A549 (cell line): ENCODE measurements around the gene ELAC2. TPM values are rescaled to one million over a fixed set of nuclear protein-coding genes. Genes with fewer than 3 reads are reported as not detected.
"Not testable (repeated sequence)": the region's sequence is repeated elsewhere in the genome, so short reads cannot be mapped to it uniquely, and the experiment has no call there.

ENCODE experiments used
- ATAC-seq, 2 experiments: fragments of 200-7000 bp in 1 of 2; fragments of >200 bp in 1 of 2; cut with Nextera tagmentation in 1 of 2; cut with Tn5 transposase in 1 of 2; 3 replicates each; pipeline versions ENCODE4 v1.8.0 to v1.9.1; 2018 to 2020; ENCODE audit warnings: mild to moderate bottlenecking in 1 of 2, moderate library complexity in 1 of 2
- CTCF ChIA-PET: fragments of 300-600 bp; sonication (Branson Sonifier 250); formaldehyde crosslinking; extraction: SDS; loops from one replicate; lab custom pipeline; 2021; ENCODE audit warnings: antibody characterized with exemption, inconsistent platforms; lab: Yijun Ruan, JAX
- POLR2A ChIA-PET: fragments of 350-600 bp; formaldehyde crosslinking; extraction: SDS; loops from one replicate; lab custom pipeline; 2021; ENCODE audit warnings: antibody characterized with exemption, inconsistent platforms; lab: Yijun Ruan, JAX
- DNase-seq, 2 experiments: peaks; one replicate each; pipeline versions ENCODE4 v3.0.0 to v3.0.0-alpha.2; 2011 to 2016; ENCODE audit warnings: low read depth in 1 of 2, low spot score in 1 of 2
- FAIRE-seq: peaks from 2 replicates; lab custom pipeline; 2011; peaks lifted over from hg19 to GRCh38; lab: Jason Lieb, UNC
- H3K27ac ChIP-seq, 2 experiments: fragments of >200 bp; sonication (Bioruptor Twin); formaldehyde crosslinking; 3 replicates each; pipeline ENCODE4 v1.5.1; 2016 to 2017
- H3K4me1 ChIP-seq: fragments of >200 bp; sonication (Bioruptor Twin); formaldehyde crosslinking; 3 replicates; pipeline ENCODE4 v1.6.1; 2016
- H3K4me2 ChIP-seq: fragments of >200 bp; sonication (Bioruptor Twin); formaldehyde crosslinking; 3 replicates; pipeline ENCODE4 v1.6.1; 2016
- H3K4me3 ChIP-seq: fragments of >200 bp; sonication (Bioruptor Twin); formaldehyde crosslinking; 3 replicates; pipeline ENCODE4 v1.5.1; 2016
- H3K9me3 ChIP-seq: fragments of >200 bp; sonication (Bioruptor Twin); formaldehyde crosslinking; 3 replicates; pipeline ENCODE4 v1.6.1; 2016
- CEBPB ChIP-seq, 2 experiments: fragments of >200 bp in 1 of 2; sonication (Bioruptor Twin) in 1 of 2; formaldehyde crosslinking in 1 of 2; IDR thresholded peaks; 2 replicates each; pipeline ENCODE4 v1.6.1; 2012 to 2016
- CHD2 ChIP-seq: fragments of 150-350 bp; IDR thresholded peaks from 2 replicates; pipeline ENCODE4 v1.6.1; 2014; ENCODE audit warnings: low read length; ENCODE audit not compliant: partially characterized antibody
- EP300 ChIP-seq, 2 experiments: fragments of >200 bp; sonication (Bioruptor Twin); formaldehyde crosslinking; IDR thresholded peaks; 2 replicates in 1 of 2; 3 replicates in 1 of 2; pipeline ENCODE4 v1.6.1; 2016 to 2017
- GATA3 ChIP-seq: IDR thresholded peaks from 2 replicates; pipeline ENCODE4 v1.6.1; 2012; ENCODE audit warnings: borderline replicate concordance
- HDAC2 ChIP-seq: fragments of 200-600 bp; sonication (generic); IDR thresholded peaks from 2 replicates; pipeline ENCODE4 v1.6.1; 2016
- HEYL ChIP-seq: fragments of 250-450 bp; sonication (Bioruptor Pico); IDR thresholded peaks from 2 replicates; pipeline ENCODE4 v1.8.0; 2021; ENCODE audit warnings: mild to moderate bottlenecking, moderate library complexity
- KDM5A ChIP-seq: fragments of 200-600 bp; sonication (generic); IDR thresholded peaks from 2 replicates; pipeline ENCODE4 v1.6.1; 2016; ENCODE audit warnings: antibody characterized with exemption, mild to moderate bottlenecking
- MYC ChIP-seq: IDR thresholded peaks from 2 replicates; pipeline ENCODE4 v1.6.1; 2012; ENCODE audit warnings: mild to moderate bottlenecking, inconsistent platforms, low read length, improper control_type of control experiment, borderline replicate concordance
- NFE2L2 ChIP-seq: fragments of 150-350 bp; conservative IDR thresholded peaks from 2 replicates; pipeline ENCODE4 v1.6.1; 2014; ENCODE audit warnings: low read length
- RFX5 ChIP-seq: fragments of 450-650 bp; IDR thresholded peaks from 2 replicates; pipeline ENCODE4 v1.7.1; 2014; ENCODE audit warnings: antibody characterized with exemption, mild to moderate bottlenecking, moderate library complexity
- SMC3 ChIP-seq: fragments of >200 bp; sonication (Bioruptor Twin); formaldehyde crosslinking; IDR thresholded peaks from 3 replicates; pipeline ENCODE4 v1.6.1; 2018; ENCODE audit warnings: inconsistent platforms
- TFCP2L1 ChIP-seq: fragments of 250-450 bp; sonication (Bioruptor Pico); IDR thresholded peaks from 2 replicates; pipeline ENCODE4 v1.5.0; 2021; ENCODE audit warnings: mild to moderate bottlenecking
- WGBS: methylation state at CpG from one replicate; pipeline ENCODE4 v1.1.6; 2017; ENCODE audit errors: missing lambda C conversion rate; 5-methylcytosine and 5-hydroxymethylcytosine counted together
- polyA plus RNA-seq, 4 experiments: library from polyadenylated mRNA; depleted of rRNA in 3 of 4; stranded (reverse); fragments of >200 nt; fragmentation: RNase III in 1 of 4; extraction: RNeasy Plus Mini Kit Qiagen cat#74134 plus additional on column Dnase treatment in 1 of 4; gene quantifications; 2 replicates in 3 of 4; 3 replicates in 1 of 4; pipeline ENCODE4 v1.2.3, GENCODE V29; 2011 to 2017
- TF ChIP-seq, protein P1 (sequence below): fragments of >200 bp; sonication (Bioruptor Twin); formaldehyde crosslinking; IDR thresholded peaks from 3 replicates; pipeline ENCODE4 v1.5.1; 2016
- TF ChIP-seq, protein P2 (sequence below): fragments of 150-350 bp; IDR thresholded peaks from 2 replicates; pipeline ENCODE4 v1.6.1; 2014; ENCODE audit warnings: low read depth, mild to moderate bottlenecking, low read length
- TF ChIP-seq, protein P3 (sequence below): fragments of >200 bp; sonication (Bioruptor Twin); formaldehyde crosslinking; IDR thresholded peaks from 2 replicates; pipeline ENCODE4 v1.6.1; 2016
- TF ChIP-seq, protein P4 (sequence below): fragments of 200-600 bp; sonication (generic); IDR thresholded peaks from 2 replicates; pipeline ENCODE4 v1.6.1; 2016; ENCODE audit warnings: antibody characterized with exemption, mild to moderate bottlenecking, moderate library complexity

The ELAC2 gene
- polyA plus RNA-seq, 2 of the 4 experiments (the other 2 are of a cell fraction) = 97.9 to 106 TPM

DNA sequence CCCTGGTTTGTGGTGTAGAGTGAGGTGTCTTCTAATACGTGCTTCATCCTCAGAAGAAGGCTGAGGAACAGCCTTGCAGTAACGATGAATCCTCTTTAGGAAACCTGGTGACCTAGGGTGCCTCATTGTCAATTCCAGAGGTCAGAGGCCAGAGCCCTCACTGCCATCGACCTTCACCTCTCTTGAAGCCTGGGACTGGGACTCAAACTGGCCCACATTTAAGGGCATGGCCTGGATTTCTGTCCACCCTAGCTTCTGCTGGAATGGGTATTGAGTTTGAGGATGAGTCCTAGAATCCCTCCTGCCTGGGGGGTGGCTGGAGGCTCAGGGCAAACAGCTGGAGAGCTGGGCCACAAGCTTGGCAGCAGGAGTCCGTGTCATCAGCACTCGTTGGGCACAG, 38.6 kb downstream of the ELAC2 start:
- Histone ChIP-seq H3K4me3 (no peak overlapping the region), H3K4me2 (no peak overlapping the region), H3K4me1 (no peaks in the 10 kb centered on the region; the same call in 2 of the 3 replicates), H3K27ac (no peak overlapping the region), H3K9me3 (no peaks in the 10 kb centered on the region)
- TF ChIP-seq, protein P1, sequence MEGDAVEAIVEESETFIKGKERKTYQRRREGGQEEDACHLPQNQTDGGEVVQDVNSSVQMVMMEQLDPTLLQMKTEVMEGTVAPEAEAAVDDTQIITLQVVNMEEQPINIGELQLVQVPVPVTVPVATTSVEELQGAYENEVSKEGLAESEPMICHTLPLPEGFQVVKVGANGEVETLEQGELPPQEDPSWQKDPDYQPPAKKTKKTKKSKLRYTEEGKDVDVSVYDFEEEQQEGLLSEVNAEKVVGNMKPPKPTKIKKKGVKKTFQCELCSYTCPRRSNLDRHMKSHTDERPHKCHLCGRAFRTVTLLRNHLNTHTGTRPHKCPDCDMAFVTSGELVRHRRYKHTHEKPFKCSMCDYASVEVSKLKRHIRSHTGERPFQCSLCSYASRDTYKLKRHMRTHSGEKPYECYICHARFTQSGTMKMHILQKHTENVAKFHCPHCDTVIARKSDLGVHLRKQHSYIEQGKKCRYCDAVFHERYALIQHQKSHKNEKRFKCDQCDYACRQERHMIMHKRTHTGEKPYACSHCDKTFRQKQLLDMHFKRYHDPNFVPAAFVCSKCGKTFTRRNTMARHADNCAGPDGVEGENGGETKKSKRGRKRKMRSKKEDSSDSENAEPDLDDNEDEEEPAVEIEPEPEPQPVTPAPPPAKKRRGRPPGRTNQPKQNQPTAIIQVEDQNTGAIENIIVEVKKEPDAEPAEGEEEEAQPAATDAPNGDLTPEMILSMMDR = no peak
- TF ChIP-seq GATA3 = no peak
- no peak for DNase-seq
- 63% methylated on average over 5 of the region's 5 CpGs for WGBS
- POLR2A ChIA-PET = no interaction called here
- FAIRE-seq = no peak
- CTCF ChIA-PET = interaction anchor here (0.9 to 1.8 kb wide), 2 partner anchors 50 to 798 kb away, joined by 3 to 5 read pairs; no protein-coding TSS in a partner anchor
- no peak for ATAC-seq

DNA sequence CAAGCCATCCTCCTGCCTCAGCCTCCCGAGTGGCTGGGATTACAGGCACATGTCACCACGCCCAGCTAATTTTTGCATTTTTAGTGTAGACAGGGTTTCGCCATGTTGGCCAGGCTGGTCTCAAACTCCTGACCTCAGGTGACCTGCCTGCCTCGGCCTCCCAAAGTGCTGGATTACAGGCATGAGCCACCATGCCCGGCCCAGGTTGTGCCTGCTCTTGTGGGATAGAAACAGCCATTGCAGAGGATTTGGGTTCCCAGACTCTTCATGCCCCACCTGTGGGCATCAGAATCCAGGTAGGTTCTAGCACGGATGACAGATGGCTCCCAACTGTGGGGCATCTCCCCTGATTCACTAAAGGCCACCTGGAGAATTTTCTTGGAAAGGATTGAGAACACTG, 39.0 kb downstream of the ELAC2 start:
- CTCF ChIA-PET = interaction anchor here (0.7 to 1.8 kb wide), 3 partner anchors 51 to 798 kb away, joined by 3 to 5 read pairs (median 3); no protein-coding TSS in a partner anchor

DNA sequence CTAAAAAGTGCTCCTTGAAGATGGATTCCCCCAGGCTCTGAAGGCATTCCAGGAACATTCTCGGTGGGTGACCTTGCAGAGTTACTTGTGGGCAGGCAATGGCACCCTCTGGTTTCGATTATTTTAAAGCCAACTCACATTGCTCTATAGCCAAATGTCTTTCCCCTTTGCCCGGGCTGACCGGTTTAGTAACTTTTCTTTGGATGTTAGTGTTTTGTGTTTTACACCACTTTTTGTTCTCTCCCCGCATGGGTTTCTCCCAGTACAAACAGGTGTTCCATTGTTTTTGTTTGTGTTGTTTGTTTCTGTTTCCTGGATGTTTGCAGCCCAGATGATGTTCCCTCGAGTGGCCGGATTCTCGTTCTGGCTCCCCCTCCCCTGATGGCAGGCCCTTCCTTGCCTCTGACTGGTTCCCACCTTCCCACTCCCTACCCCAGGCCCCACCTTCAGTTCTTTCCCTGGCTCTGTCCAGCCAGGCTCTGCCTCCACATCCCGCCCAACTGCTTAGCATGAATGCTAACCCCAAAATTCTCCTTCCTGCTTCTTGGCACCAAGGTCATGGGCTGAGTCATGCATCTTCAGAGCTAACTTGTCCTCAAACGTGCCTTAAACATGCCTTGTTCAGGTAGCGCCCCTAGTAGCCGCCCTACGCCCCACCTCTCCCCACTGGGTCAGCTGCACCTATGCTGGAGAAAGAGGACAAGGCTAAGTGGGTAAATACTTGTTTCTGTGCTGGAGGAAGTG, 40.6 kb downstream of the ELAC2 start:
- no peak for FAIRE-seq
- Histone ChIP-seq H3K4me3 (no peak overlapping the region), H3K4me1 (no peaks in the 10 kb centered on the region; the same call in 2 of the 3 replicates), H3K4me2 (no peak overlapping the region), H3K27ac (no peak overlapping the region), H3K9me3 (no peaks in the 10 kb centered on the region)
- POLR2A ChIA-PET = no interaction called here
- CTCF ChIA-PET = interaction anchor here (1.0 to 1.2 kb wide), 3 partner anchors 10 to 53 kb away, joined by 3 read pairs; no protein-coding TSS in a partner anchor
- TF ChIP-seq, protein P2, sequence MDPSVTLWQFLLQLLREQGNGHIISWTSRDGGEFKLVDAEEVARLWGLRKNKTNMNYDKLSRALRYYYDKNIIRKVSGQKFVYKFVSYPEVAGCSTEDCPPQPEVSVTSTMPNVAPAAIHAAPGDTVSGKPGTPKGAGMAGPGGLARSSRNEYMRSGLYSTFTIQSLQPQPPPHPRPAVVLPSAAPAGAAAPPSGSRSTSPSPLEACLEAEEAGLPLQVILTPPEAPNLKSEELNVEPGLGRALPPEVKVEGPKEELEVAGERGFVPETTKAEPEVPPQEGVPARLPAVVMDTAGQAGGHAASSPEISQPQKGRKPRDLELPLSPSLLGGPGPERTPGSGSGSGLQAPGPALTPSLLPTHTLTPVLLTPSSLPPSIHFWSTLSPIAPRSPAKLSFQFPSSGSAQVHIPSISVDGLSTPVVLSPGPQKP = no peak
- TF ChIP-seq HEYL (CRISPR knock-in tag) = no peak
- no peak for TF ChIP-seq EP300 (IDR thresholded peaks at IDR 0.05)
- no peak for ATAC-seq
- 70% methylated on average over 13 of the region's 13 CpGs for WGBS
- no peak for DNase-seq

More for the DNA sequence above, 39.0 kb downstream of the ELAC2 start:
- H3K27ac ChIP-seq, H3K9me3 ChIP-seq, H3K4me1 ChIP-seq, H3K4me3 ChIP-seq, POLR2A ChIA-PET, H3K4me2 ChIP-seq, DNase-seq, ATAC-seq, FAIRE-seq: not testable (repeated sequence)
- 70% methylated on average over 6 of the region's 6 CpGs for WGBS

DNA sequence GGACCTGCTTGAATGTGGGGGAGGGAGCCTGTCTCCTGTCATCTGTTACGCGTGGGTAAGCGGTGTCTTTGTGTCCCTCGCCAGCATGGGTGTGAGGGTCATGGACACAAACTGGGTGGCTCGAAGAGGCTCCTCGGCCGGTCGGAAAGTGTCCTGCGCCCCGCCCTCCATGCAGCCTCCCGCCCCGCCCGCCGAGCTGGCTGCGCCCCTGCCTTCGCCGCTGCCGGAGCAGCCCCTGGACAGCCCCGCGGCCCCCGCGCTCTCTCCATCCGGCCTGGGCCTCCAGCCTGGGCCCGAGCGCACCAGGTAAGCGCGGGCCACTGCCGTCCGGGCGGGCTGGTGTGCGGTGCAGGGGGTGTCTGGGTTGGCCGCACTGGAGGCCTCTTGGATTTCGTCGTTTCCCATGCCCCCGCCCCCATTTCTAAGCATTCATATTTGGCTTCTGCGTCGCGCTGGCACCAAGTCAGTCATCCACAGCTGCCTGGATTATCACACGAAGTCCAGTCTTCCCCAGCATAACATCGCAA, 43.8 kb downstream of the ELAC2 start:
- CTCF ChIA-PET = interaction anchor here (1.1 to 2.8 kb wide), 4 partner anchors 12 to 57 kb away, joined by 3 to 7 read pairs (median 5); no protein-coding TSS in a partner anchor
- Histone ChIP-seq H3K4me2 (no peak overlapping the region), H3K4me3 (no peak overlapping the region), H3K27ac (no peak overlapping the region), H3K9me3 (no peaks in the 10 kb centered on the region), H3K4me1 (no peaks in the 10 kb centered on the region; the same call in 2 of the 3 replicates)
- 94% methylated on average over 32 of the region's 40 CpGs for WGBS
- FAIRE-seq = no peak
- DNase-seq = no peak
- ATAC-seq = no peak
- POLR2A ChIA-PET = no interaction called here
- TF ChIP-seq, protein P3, sequence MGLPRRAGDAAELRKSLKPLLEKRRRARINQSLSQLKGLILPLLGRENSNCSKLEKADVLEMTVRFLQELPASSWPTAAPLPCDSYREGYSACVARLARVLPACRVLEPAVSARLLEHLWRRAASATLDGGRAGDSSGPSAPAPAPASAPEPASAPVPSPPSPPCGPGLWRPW = no peak
- TF ChIP-seq KDM5A (no peak), RFX5 (no peak), HDAC2 (no peak), SMC3 (no peak), NFE2L2 (no peak), TFCP2L1 (no peak), CHD2 (no peak), CEBPB (IDR thresholded peaks at IDR 0.05) (no peak), MYC (no peak)
- TF ChIP-seq, protein P2 = no peak
- TF ChIP-seq, protein P4, sequence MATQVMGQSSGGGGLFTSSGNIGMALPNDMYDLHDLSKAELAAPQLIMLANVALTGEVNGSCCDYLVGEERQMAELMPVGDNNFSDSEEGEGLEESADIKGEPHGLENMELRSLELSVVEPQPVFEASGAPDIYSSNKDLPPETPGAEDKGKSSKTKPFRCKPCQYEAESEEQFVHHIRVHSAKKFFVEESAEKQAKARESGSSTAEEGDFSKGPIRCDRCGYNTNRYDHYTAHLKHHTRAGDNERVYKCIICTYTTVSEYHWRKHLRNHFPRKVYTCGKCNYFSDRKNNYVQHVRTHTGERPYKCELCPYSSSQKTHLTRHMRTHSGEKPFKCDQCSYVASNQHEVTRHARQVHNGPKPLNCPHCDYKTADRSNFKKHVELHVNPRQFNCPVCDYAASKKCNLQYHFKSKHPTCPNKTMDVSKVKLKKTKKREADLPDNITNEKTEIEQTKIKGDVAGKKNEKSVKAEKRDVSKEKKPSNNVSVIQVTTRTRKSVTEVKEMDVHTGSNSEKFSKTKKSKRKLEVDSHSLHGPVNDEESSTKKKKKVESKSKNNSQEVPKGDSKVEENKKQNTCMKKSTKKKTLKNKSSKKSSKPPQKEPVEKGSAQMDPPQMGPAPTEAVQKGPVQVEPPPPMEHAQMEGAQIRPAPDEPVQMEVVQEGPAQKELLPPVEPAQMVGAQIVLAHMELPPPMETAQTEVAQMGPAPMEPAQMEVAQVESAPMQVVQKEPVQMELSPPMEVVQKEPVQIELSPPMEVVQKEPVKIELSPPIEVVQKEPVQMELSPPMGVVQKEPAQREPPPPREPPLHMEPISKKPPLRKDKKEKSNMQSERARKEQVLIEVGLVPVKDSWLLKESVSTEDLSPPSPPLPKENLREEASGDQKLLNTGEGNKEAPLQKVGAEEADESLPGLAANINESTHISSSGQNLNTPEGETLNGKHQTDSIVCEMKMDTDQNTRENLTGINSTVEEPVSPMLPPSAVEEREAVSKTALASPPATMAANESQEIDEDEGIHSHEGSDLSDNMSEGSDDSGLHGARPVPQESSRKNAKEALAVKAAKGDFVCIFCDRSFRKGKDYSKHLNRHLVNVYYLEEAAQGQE = no peak
